Peyer's patch (tissue), 4 donors: ENCODE data around the gene SOX5. TPM values are rescaled to one million over a fixed set of nuclear protein-coding genes. Genes with fewer than 3 reads are reported as not detected.

Source experiments
- DNase-seq, 3 donors: peaks; one replicate each; pipeline ENCODE4 v3.0.0-alpha.2; 2017 to 2019
- H3K27ac ChIP-seq, 4 donors: fragments of 200-600 bp; sonication (generic); one replicate each; pipeline ENCODE4 v1.5.1; 2016 to 2019
- H3K27me3 ChIP-seq, 2 donors: fragments of 200-600 bp; sonication (generic); one replicate each; pipeline ENCODE4 v1.5.1; 2019
- H3K36me3 ChIP-seq, 3 donors: fragments of 200-600 bp; sonication (generic); one replicate each; pipeline ENCODE4 v1.5.1; 2016 to 2019
- H3K4me1 ChIP-seq, 4 donors: fragments of 200-600 bp; sonication (generic); one replicate each; pipeline ENCODE4 v1.5.1; 2016 to 2019
- H3K4me3 ChIP-seq, 4 donors: fragments of 200-600 bp; sonication (generic); 1 replicate in 3 of 4; 2 replicates in 1 of 4; pipeline ENCODE4 v1.5.1; 2016 to 2019; ENCODE audit warnings: mild to moderate bottlenecking in 1 of 4
- H3K9me3 ChIP-seq, 4 donors: fragments of 200-600 bp; sonication (generic); one replicate each; pipeline ENCODE4 v1.5.1; 2016 to 2019; ENCODE audit warnings: mild to moderate bottlenecking in 1 of 4
- POLR2A ChIP-seq, 2 donors: fragments of 450-650 bp; IDR thresholded peaks; one replicate each; pipeline ENCODE4 v1.5.1; 2017; ENCODE audit warnings: antibody characterized with exemption in 2 of 2, mild to moderate bottlenecking in 2 of 2, moderate library complexity in 2 of 2
- total RNA-seq, 4 donors: library from RNA; depleted of rRNA; stranded (reverse); fragments of >200 nt; gene quantifications; one replicate each; pipeline ENCODE4 v1.1.0, GENCODE V29; 2016
- TF ChIP-seq, protein P1 (sequence below), 6 experiments: fragments of 450-650 bp in 4 of 6; fragments of 200-600 bp in 2 of 6; sonication (generic) in 1 of 6; IDR thresholded peaks; one replicate each; pipeline ENCODE4 v1.5.1; 2017 to 2019; ENCODE audit warnings: antibody characterized with exemption in 6 of 6, mild to moderate bottlenecking in 3 of 6, moderate library complexity in 1 of 6

Gene SOX5
- total RNA-seq, 4 donors from 2014 or later, result 3.8 to 27.2 (median 11.6) TPM

DNA sequence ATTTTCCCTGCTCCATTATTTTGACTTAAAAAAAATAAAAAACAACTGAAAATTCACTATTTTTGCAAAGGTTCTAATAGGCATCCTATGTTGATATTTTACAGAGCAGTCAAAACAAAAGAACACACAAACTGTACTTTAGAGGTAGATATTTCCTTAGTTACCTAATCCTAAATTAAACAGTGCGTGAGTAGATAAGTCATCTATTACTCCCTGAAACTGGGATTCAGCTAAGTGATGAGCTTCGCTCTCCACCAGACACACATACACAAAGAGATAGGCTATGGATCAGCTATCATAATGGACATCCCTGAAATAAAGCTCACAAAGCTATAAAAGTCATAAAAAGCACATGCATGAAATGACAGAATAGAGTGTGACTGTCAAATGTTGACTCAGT lies 398.7 kb downstream of the SOX5 start:
- H3K9me3 ChIP-seq, result no peaks in the 10 kb centered on the region
- H3K27me3 ChIP-seq, result no peaks in the 10 kb centered on the region
- H3K27ac ChIP-seq, result no peak overlapping the region
- DNase-seq, result no peak
- TF ChIP-seq, protein P1, sequence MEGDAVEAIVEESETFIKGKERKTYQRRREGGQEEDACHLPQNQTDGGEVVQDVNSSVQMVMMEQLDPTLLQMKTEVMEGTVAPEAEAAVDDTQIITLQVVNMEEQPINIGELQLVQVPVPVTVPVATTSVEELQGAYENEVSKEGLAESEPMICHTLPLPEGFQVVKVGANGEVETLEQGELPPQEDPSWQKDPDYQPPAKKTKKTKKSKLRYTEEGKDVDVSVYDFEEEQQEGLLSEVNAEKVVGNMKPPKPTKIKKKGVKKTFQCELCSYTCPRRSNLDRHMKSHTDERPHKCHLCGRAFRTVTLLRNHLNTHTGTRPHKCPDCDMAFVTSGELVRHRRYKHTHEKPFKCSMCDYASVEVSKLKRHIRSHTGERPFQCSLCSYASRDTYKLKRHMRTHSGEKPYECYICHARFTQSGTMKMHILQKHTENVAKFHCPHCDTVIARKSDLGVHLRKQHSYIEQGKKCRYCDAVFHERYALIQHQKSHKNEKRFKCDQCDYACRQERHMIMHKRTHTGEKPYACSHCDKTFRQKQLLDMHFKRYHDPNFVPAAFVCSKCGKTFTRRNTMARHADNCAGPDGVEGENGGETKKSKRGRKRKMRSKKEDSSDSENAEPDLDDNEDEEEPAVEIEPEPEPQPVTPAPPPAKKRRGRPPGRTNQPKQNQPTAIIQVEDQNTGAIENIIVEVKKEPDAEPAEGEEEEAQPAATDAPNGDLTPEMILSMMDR (IDR thresholded peaks at IDR 0.05), result no peak
- no peak for TF ChIP-seq POLR2A (IDR thresholded peaks at IDR 0.05)
- no peaks in the 10 kb centered on the region for H3K4me1 ChIP-seq
- no peaks in the 10 kb centered on the region for H3K36me3 ChIP-seq
- no peak overlapping the region for H3K4me3 ChIP-seq

DNA sequence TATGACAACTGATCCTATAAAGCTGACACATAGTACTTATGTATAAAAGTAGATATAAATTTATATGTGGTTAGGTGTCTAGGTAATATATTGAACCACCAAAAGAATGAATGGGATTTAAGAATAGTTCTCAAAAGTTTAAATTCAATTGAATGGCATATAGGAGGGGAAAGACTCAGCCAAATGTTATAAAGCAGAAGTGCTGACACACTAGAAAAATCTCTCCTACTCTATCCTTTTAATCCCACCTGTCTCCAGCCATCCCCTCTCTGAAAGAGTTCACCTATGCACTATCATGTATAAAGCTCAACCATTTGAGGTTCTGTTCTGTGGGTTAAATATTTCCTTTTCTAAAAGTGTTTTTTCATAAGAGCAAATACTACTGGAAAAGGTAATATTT lies 400.7 kb downstream of the SOX5 start:
- no peak for DNase-seq
- Histone ChIP-seq H3K4me1 (no peaks in the 10 kb centered on the region), H3K4me3 (no peak overlapping the region), H3K36me3 (no peaks in the 10 kb centered on the region), H3K27ac (no peak overlapping the region), H3K27me3 (no peaks in the 10 kb centered on the region), H3K9me3 (no peaks in the 10 kb centered on the region)
- no peak for TF ChIP-seq POLR2A (IDR thresholded peaks at IDR 0.05)
- TF ChIP-seq, protein P1 (IDR thresholded peaks at IDR 0.05), result no peak

- DNase-seq, result no peak
- Histone ChIP-seq H3K9me3 (no peaks in the 10 kb centered on the region), H3K4me1 (no peaks in the 10 kb centered on the region), H3K27me3 (no peaks in the 10 kb centered on the region), H3K36me3 (no peaks in the 10 kb centered on the region), H3K4me3 (no peak overlapping the region), H3K27ac (no peak overlapping the region)
- TF ChIP-seq, protein P1 (IDR thresholded peaks at IDR 0.05), result no peak
- no peak for TF ChIP-seq POLR2A (IDR thresholded peaks at IDR 0.05)
Observed at GRCh38 chr12:23546756-23547155, 402.7 kb downstream of the SOX5 start.

DNA sequence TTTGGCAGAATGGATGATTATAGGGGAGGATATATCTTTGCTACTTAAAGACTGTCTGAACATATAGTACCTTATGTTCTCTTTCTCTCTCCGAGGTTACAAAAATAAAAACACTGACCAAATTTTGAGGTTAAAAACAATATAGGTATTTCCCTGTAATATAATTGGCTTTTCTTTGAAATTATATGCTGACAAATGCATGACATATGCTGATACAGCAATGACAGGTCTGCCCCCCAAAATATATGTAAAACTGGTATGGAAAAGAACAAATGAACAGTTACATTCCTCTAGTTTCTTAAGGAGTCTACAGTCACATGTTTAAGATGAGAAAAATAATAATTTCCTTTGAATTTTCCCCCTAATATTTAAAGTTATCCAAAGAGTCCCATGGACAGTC lies 405.7 kb downstream of the SOX5 start:
- no peaks in the 10 kb centered on the region for H3K9me3 ChIP-seq
- no peak overlapping the region for H3K4me3 ChIP-seq
- DNase-seq, result no peak
- H3K27ac ChIP-seq, result no peak overlapping the region
- H3K36me3 ChIP-seq, result no peaks in the 10 kb centered on the region
- no peak for TF ChIP-seq POLR2A (IDR thresholded peaks at IDR 0.05)
- TF ChIP-seq, protein P1 (IDR thresholded peaks at IDR 0.05), result no peak
- no peaks in the 10 kb centered on the region for H3K4me1 ChIP-seq
- H3K27me3 ChIP-seq, result no peaks in the 10 kb centered on the region

- no peak for DNase-seq
- Histone ChIP-seq H3K36me3 (no peaks in the 10 kb centered on the region), H3K4me3 (no peak overlapping the region), H3K9me3 (no peaks in the 10 kb centered on the region), H3K27ac (no peak overlapping the region), H3K4me1 (no peaks in the 10 kb centered on the region), H3K27me3 (no peaks in the 10 kb centered on the region)
- TF ChIP-seq, protein P1 (IDR thresholded peaks at IDR 0.05), result no peak
- no peak for TF ChIP-seq POLR2A (IDR thresholded peaks at IDR 0.05)
Observed at GRCh38 chr12:23542187-23542586, 407.3 kb downstream of the SOX5 start.

- Histone ChIP-seq H3K4me3 (no peak overlapping the region), H3K36me3 (no peaks in the 10 kb centered on the region), H3K27ac (no peak overlapping the region), H3K4me1 (no peaks in the 10 kb centered on the region), H3K27me3 (no peaks in the 10 kb centered on the region), H3K9me3 (no peaks in the 10 kb centered on the region)
- no peak for DNase-seq
- TF ChIP-seq, protein P1 (IDR thresholded peaks at IDR 0.05), result no peak
- no peak for TF ChIP-seq POLR2A (IDR thresholded peaks at IDR 0.05)
Observed at GRCh38 chr12:23540572-23540971, 408.9 kb downstream of the SOX5 start.
